ENCODE data around the gene PLCG1. TPM values are rescaled to one million over a fixed set of nuclear protein-coding genes. Genes with fewer than 3 reads are reported as not detected.
A peak's percentile ranks its signal among the peaks of the same experiment; 100 is the strongest.

PLCG1 gene
- total RNA-seq, 1 donor = 38.0 TPM

DNA sequence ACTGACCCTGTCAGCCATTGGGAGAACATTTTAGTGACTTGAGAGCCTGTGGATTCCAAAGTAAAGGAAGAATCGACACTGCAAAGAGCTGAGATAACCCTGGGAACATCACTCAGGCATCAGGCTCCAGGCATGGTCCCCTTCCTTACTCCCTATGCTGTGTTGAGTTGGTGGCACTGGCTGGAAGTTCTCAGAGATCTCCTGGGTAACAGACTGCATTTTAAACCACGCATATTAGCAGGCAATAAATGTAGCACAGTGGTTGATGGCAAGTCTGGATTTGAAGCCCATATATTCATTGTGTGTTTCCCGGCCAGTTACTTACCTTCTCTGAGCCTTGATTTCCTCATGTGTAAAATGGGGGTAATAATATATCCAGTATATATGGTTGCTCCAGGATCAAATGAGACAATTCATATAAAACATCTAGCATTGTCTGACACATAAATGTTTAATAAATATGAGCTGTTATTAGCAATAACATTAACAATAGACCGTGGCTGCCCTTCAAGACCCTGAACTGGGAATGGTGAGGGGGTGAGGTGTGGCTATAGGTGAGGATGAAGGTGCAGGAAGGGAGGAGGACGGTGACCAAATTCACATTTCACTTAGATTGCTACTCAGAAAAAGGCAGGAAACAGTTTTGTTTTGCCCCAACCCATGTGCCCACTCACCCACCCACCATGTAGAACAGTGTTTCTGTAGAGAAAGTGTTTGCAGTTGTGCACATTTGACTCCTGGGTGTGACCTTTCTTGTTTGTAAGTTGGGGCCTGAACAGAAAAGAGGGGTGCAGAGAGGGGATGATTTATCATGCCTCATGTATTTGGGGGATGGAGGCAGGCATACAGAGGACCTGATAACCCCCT lies 2.1 kb downstream of the PLCG1 start:
- H3K4me3 ChIP-seq (ENCODE audit: low read depth, low read length) = peak overlapping the region; percentile 81
- TF ChIP-seq, protein P1, sequence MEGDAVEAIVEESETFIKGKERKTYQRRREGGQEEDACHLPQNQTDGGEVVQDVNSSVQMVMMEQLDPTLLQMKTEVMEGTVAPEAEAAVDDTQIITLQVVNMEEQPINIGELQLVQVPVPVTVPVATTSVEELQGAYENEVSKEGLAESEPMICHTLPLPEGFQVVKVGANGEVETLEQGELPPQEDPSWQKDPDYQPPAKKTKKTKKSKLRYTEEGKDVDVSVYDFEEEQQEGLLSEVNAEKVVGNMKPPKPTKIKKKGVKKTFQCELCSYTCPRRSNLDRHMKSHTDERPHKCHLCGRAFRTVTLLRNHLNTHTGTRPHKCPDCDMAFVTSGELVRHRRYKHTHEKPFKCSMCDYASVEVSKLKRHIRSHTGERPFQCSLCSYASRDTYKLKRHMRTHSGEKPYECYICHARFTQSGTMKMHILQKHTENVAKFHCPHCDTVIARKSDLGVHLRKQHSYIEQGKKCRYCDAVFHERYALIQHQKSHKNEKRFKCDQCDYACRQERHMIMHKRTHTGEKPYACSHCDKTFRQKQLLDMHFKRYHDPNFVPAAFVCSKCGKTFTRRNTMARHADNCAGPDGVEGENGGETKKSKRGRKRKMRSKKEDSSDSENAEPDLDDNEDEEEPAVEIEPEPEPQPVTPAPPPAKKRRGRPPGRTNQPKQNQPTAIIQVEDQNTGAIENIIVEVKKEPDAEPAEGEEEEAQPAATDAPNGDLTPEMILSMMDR (IDR thresholded peaks at IDR 0.05; ENCODE audit: insufficient read depth, low read length) = no peak
- DNase-seq (ENCODE audit: low read depth) = no peak

DNA sequence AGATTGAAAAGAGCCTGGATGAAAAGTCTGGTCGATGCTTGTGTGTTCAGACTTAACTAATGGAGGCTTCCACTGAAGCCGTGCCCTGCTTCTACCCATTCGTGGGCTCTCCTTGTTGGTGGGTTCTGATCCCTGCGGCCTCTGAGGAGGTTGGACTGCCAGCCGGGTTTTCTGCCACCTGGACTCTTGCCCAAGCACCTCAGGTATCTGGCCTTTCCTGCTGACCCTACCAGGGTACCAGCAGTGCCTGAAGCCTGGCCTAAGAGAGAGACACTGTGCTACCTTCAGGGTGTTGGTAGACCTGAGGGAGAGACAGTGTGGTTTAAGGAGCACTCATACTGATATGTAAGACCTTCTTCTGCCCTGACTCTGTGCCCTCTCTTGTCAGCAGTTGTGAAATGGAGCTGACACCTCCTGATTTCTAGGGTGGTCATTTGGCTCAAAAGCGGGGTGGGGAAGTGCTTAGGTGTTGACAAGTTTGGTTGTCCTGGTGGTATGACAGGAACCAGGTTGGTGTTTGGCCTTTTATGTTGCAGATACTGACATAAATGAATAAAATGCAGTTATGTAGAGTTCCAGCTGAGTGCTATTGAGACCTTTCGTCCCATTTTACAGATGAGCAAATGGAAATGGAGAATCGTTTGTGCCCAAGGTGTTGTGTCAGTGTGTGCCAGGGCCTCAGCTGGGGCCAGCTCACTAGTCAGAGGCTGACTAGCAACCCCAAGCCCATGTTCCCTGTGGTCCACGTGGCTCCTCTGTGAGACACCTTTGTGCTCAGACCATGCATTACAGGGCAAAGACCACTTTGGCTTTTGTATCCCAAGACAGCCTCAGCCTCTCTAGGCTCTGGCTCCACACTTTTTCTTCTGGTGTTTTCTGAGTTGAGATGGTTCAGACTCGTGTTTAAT lies 3.1 kb downstream of the PLCG1 start:
- no peak for DNase-seq (ENCODE audit: low read depth)
- TF ChIP-seq, protein P1 (IDR thresholded peaks at IDR 0.05; ENCODE audit: insufficient read depth, low read length) = no peak
- no peak overlapping the region for H3K4me3 ChIP-seq (ENCODE audit: low read depth, low read length)

DNA sequence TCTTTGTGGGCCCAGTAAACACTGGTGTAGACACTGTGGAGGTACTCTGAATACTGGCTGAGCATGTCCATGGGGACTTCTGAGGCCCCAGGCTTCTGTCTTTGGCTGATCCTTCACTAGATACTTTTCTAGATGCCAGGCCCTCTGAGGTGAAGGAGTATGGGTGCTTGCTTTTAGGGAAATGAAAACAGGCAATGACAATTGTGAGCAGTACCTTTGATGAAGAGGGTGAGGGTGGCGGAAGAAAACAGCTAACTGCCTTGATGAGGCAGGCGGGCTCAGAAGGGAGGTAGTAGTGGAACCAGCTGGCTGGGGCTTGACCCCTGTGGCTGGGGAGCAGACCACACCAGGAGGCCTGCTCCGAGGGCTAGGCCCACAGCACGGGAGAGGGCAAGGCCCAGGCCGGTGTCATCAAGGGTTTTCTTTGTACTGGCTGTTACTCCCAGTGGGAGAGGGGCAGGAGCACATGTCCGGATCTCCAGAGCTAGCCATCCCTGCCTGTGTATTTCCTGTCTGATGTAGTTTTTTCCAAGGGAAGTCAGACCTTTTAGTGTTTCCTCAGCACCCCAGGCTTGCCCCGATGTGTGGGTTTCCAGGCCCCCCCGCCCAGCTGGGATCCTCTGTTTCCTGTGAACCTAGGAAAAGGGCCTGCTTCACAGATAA lies 3.9 kb downstream of the PLCG1 start:
- TF ChIP-seq, protein P1 (IDR thresholded peaks at IDR 0.05; ENCODE audit: insufficient read depth, low read length) = no peak
- no peak for DNase-seq (ENCODE audit: low read depth)
- H3K4me3 ChIP-seq (ENCODE audit: low read depth, low read length) = no peak overlapping the region

DNA sequence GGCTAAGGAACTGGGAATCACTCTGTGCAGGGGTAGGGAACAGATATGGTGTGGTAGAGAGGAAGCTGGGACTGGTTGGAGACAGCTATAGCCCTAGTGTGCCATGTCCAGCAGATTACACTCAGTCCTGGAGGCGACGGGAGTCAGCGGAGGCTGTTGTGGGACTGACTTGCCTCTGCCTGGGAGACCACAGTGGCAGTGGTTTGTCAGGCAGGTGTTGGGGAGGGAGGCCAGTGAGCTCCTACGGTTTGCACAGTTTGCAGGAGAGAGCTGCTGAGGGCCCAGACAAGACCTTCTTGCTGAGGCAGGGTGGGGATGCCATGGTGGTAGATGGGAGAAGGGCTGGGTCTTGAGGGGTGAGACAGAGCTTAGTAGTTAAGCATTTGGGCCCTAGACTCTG lies 4.9 kb downstream of the PLCG1 start:
- DNase-seq (ENCODE audit: low read depth) = no peak
- no peak overlapping the region for H3K4me3 ChIP-seq (ENCODE audit: low read depth, low read length)
- TF ChIP-seq, protein P1 (IDR thresholded peaks at IDR 0.05; ENCODE audit: insufficient read depth, low read length) = no peak

DNA sequence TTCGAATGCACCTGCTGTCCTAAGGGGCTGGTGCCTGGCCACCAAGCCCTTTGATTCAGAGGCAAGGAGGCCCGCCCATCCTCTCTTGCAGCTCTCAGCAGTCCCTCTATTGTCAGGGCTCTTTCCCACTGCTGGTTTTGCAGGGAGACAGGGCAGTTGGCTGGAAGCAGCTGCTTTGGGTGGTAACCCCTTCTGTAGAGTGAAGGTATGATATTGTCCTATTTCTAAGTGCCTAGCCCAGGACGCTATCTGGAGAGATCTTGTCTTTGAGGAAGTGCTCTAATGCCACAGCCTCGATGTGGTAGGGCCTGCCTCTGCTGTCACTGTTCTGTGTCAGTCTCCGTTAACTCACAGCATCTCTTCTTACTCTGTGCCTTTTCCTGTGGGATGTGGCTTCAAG lies 5.6 kb downstream of the PLCG1 start:
- DNase-seq (ENCODE audit: low read depth) = no peak
- TF ChIP-seq, protein P1 (IDR thresholded peaks at IDR 0.05; ENCODE audit: insufficient read depth, low read length) = no peak
- H3K4me3 ChIP-seq (ENCODE audit: low read depth, low read length) = no peak overlapping the region

DNA sequence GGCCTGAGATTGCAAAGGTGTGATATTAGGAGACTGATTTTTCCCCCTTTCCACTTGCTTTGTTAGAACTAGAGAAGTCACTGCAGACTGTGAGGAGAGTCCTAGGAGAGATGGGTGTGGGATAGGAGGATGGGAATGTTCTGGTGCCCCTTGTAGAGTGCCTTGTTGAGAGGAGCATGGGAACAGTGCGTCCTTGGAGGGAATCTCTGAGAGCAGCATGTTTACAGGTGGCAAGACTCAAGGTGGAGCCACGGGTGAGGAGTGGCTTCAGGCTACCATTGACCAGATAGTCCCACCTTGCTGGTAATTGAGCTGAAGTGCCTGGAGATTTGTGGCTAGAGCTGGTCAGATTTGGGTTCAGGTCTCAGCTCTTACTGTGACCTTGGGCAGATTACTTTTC lies 6.0 kb downstream of the PLCG1 start:
- no peak overlapping the region for H3K4me3 ChIP-seq (ENCODE audit: low read depth, low read length)
- TF ChIP-seq, protein P1 (IDR thresholded peaks at IDR 0.05; ENCODE audit: insufficient read depth, low read length) = no peak

More for the DNA sequence above, 6.0 kb downstream of the PLCG1 start:
- no peak for DNase-seq (ENCODE audit: low read depth)
